CD4-positive, alpha-beta memory T cell (primary cell): Measurements from ENCODE around the gene SERBP1. TPM values are rescaled to one million over a fixed set of nuclear protein-coding genes. Genes with fewer than 3 reads are reported as not detected.

Source experiments
- polyA plus RNA-seq, 2 donors: library from polyadenylated mRNA; unstranded; fragments of 300-500 nt; fragmentation: Illumina TruSeq; gene quantifications; one replicate each; pipeline ENCODE4 v1.2.3, GENCODE V29; 2021
- total RNA-seq, 2 experiments: library from RNA; stranded (reverse); gene quantifications; one replicate each; pipeline ENCODE4 v1.2.3, GENCODE V29; 2021

SERBP1 gene
- total and polyA plus RNA-seq, 4 experiments from 2014 or later, result 94.9 to 154 (median 136) TPM

Other genes starting within 250 kb of the SERBP1 start
- 1 to 10 TPM; 3.6 to 5.3 TPM for gene IL12RB2, start 122.5 kb downstream of the SERBP1 start, total RNA-seq
- 1 to 10 TPM; 4.2 to 7.3 TPM for gene IL12RB2, start 122.5 kb downstream of the SERBP1 start, polyA plus RNA-seq